Neural progenitor cell (in vitro differentiated cells): ENCODE results near the gene ABCE1.

Experiments used
- EZH2phosphoT487 ChIP-seq: fragments of 200-600 bp; sonication (generic); IDR thresholded peaks from 2 replicates; pipeline ENCODE4 v1.6.1; 2017; ENCODE audit warnings: antibody characterized with exemption
- TF ChIP-seq, protein P1 (sequence below): fragments of 200-600 bp; sonication (generic); IDR thresholded peaks from 2 replicates; pipeline ENCODE4 v1.5.1; 2017; ENCODE audit warnings: antibody characterized with exemption, mild to moderate bottlenecking

DNA sequence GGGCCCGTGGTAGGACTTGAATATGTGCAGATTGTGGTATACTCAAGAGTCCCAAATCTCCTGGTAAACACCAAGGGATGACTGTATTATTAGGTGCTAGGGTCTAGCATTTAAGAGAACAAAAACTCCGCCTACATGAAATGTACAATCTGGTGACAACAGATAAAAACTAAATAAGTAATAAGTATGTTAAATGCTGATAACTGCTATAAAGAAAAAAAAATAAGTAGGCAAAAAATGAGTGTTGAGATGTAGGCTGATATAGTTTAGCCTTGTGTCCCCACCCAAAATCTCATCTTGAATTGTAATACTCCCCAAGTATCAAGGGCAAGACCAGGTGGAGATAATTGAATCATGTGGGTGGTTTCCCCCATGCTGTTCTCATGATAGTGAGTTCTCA lies 58.9 kb downstream of the ABCE1 start:
- TF ChIP-seq, protein P1, sequence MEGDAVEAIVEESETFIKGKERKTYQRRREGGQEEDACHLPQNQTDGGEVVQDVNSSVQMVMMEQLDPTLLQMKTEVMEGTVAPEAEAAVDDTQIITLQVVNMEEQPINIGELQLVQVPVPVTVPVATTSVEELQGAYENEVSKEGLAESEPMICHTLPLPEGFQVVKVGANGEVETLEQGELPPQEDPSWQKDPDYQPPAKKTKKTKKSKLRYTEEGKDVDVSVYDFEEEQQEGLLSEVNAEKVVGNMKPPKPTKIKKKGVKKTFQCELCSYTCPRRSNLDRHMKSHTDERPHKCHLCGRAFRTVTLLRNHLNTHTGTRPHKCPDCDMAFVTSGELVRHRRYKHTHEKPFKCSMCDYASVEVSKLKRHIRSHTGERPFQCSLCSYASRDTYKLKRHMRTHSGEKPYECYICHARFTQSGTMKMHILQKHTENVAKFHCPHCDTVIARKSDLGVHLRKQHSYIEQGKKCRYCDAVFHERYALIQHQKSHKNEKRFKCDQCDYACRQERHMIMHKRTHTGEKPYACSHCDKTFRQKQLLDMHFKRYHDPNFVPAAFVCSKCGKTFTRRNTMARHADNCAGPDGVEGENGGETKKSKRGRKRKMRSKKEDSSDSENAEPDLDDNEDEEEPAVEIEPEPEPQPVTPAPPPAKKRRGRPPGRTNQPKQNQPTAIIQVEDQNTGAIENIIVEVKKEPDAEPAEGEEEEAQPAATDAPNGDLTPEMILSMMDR: no peak
- TF ChIP-seq EZH2phosphoT487: no peak
